HK-2 (cell line): Measurements from ENCODE around the gene CCN6.

Experiments
- DNase-seq: peaks from one replicate; pipeline ENCODE4 v3.0.0-alpha.2; 2018; ENCODE audit not compliant: unreplicated experiment

CCN6 gene

DNA sequence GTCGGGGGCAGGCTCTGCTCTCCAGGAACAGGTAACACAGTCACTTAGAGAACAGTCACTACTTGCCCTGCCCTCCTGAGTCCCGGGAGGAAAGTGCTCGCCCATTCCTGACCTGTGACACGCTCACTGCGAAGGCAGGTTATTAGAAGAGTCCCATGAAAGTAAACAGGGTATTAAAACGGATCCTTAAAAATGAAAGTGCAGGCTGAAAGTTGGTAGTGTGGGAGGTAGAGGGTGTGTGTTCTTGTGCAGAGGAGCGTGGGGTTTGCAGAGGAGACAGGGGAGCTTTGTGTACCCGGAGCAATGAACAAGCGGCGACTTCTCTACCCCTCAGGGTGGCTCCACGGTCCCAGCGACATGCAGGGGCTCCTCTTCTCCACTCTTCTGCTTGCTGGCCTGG lies at the start of gene CCN6:
TSS of gene CCN6 (plus strand) at position 104 of the 400 bp plus-strand sequence. CDS start at position 358, 254 bp downstream.
- no peak for DNase-seq

GRCh38 chr6:112004201-112005012 lies 49.5 kb upstream of the CCN6 start:
- DNase-seq, result no peak

GRCh38 chr6:112005013-112005371 lies 48.9 kb upstream of the CCN6 start:
- no peak for DNase-seq

DNA sequence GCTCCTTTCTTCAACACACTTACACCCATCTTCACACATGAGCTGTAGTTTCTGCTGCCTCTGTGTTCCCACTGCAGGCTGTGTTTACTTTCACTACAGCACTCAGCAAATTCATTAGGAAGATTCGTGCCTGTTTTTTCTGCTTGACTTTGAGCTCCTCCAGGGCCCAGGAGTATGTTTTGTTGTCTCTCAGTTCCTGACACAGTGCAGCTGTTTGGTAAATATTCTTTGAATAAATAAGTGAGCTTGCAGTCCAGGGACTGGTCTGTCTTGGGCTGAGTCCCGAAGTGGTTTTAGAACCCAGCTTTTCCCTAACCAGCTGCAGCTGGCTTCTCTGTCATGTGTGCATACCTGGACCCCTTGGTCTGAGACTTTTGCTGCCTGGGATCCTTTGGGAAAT lies 46.6 kb upstream of the CCN6 start:
- DNase-seq, result no peak

DNA sequence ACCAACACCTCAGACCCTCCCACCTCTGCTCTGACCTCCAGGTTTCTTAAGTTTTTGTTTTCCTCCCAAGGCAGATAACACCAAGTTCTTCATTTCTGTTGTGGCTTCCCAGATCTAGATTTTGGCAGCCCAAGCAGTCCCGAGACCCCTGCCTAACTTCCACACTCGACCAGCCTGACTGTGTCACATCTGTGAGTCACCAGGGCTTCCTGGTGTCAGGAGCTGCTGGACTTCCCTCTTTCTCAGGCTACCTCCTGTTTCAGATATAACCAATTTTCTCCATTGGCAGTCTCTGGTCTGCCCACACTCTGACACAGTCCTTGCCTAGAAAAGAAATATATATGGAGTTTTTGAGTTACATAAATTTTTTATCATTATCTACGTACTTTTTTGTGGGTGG lies 46.1 kb upstream of the CCN6 start:
- DNase-seq, result no peak

DNA sequence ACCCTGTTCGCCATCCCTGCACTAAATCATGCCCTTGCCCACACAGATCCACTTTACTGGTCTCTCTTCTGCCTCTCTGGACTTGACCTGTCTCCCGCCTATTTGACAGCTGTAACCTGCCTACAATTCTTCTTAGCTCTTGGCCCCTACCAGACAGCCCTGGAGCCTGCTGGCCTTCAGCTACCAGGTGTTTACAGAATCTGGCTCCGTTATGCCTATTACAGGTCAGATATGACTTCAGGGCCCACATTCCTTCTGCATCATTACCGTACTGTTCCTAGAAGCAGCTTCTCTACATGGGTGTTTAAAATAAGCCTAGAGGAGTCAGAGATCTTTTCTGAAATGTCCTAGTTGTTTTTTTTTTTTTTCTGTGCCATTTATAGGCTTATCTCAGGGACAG lies 45.4 kb upstream of the CCN6 start:
- DNase-seq, result no peak

GRCh38 chr6:112010328-112010727 lies 43.6 kb upstream of the CCN6 start:
- DNase-seq, result no peak

- DNase-seq, result no peak
Measured at GRCh38 chr6:112013051-112013450, 40.9 kb upstream of the CCN6 start.

DNA sequence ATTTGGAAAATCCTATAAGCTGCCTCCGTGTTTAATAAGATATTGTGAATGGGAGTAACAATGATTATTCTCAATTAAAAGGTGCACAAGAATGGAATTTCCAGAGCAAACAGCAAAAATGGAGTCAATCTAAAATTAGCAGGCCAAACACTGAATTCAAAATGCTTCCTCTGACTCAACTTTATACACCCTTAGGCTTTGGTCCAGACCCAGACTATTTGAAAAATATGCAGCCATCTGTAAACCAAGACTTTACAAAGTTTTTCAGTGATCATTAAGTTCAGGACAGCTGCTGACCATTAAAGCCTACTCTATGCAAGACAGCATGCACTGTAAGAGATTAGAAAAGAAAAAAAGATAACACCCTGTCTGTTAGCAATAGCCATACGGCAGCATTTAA lies 39.4 kb upstream of the CCN6 start:
- no peak for DNase-seq

- DNase-seq, result no peak
Measured at GRCh38 chr6:112015725-112016124, 38.2 kb upstream of the CCN6 start.

DNA sequence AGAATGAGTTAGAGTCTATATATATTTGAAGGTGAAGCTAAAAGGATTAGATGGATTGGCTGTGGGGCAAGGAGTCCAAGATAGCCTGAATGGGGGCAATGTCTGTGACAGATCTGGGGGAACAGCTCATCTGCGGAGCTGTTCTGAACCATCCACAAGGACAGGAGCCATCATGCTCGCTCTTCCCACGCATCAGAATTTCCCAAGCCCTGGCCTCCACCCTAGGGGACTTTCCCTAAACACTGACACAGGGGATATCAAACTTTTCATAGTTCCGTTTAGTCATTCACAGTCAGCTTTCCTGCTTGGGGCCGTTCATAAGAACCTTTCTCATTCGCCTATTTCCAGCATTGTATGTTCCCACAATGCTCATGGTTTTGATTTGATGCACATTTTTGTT lies 37.6 kb upstream of the CCN6 start:
- no peak for DNase-seq

DNA sequence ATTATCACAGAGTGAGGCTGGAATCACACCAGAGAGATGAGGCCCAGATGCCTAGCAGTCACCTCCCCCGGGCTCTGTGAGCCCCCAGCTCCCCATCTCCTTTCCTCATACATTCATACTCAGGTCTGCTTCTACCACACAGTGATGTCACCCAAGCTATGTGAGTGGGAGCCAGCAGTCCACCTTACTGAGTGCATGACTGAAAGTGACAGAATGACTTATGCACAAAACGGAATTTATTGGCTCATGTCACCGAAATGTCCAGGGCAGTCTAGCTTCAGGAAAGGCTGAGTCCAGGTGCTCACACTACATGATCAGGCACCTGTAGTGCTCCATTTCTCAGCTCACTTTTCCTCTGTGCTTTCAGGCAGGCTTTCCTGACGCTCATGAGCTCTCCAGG lies 36.7 kb upstream of the CCN6 start:
- DNase-seq, result no peak

GRCh38 chr6:112017760-112018537 lies 36.0 kb upstream of the CCN6 start:
- DNase-seq, result no peak

- no peak for DNase-seq
Measured at GRCh38 chr6:112018619-112019416, 35.1 kb upstream of the CCN6 start.

DNA sequence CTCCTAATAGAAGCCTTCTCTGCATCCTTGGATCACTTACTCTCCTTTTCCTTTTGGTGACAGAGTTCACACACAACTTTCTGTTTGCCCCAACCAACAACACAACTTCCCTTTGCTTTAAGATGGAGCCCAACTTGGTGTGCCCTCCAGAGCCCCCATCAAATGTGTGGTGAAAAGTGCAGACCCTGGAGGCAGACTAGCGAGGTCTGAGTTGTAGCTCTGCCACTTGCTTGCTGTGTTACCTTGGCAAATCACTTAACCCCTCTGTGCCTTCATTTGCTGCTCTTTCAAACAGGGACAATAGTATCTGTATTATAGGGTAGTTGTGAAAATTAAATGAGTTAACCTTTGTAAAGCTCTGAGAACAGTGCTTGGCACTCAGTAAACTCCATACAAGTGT lies 34.3 kb upstream of the CCN6 start:
- no peak for DNase-seq

GRCh38 chr6:112021691-112022310 lies 32.1 kb upstream of the CCN6 start:
- DNase-seq, result no peak

DNA sequence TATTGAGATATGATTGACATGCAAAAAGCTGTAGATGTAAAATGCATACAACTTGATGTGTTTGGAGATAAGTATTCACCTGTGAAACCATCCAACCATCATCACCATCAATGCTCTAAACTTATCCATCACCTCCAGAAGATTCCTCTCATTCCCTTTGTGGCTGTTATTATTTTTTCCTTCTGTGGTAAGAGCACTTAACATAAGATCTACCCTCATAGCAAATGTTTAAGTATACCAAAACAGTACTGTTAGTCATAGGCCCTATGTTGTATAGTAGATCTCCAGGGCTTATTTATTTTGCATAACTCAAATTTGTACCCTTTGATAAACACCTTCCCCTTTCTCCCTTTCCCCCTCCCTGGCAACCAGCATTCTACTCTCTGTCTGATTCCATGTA lies 31.2 kb upstream of the CCN6 start:
- no peak for DNase-seq

- no peak for DNase-seq
Measured at GRCh38 chr6:112024464-112024863, 29.4 kb upstream of the CCN6 start.

- no peak for DNase-seq
Measured at GRCh38 chr6:112026933-112027332, 27.0 kb upstream of the CCN6 start.

DNA sequence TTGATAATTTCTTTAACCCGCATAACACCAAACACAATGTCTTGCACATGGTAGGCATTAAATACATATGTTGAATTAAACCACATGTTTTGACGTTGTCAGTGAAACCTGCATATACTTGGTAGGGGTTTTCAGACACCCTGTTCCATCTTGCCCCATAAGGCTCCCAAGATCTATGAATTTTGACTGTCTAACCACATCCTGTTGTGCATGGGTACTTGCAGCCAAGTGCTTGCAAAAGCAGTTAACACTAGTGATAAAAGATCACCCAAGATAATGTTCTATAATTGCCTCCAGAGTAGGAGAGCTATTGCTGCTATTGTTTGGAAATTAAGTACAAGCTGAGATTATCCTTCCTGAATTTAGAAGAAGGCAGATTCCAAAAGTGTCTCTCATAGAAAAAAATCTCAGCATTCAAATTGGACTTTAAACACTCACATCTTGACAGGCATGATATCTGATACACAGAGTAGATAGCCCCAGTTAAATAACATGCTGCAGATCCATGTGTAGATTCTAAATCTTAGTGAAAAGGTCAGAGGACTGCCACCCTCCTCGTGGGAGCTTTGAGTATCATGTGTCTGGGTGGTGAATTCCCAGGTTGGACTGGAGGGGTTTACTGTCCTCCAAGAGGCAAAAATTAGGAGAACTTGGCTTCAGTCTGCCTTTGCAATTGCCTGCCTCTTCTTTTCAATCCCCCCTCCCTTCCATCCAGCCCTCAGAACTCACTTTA lies 25.8 kb upstream of the CCN6 start:
- DNase-seq, result no peak
